MCF 10A (cell line): ENCODE data around the gene C19orf25. TPM values are rescaled to one million over a fixed set of nuclear protein-coding genes. Genes with fewer than 3 reads are reported as not detected.

Experiments used
- BruUV-seq: library from RNA; stranded (reverse); fragments of 400-500 nt; replicated peaks from 2 replicates; lab custom pipeline; 2021; lab: Mats Ljungman, UMichigan
- CTCF ChIA-PET: fragments of 300-600 bp; sonication (Branson Sonifier 250); formaldehyde crosslinking; extraction: SDS; loops from one replicate; lab custom pipeline; 2021; ENCODE audit warnings: antibody characterized with exemption, inconsistent platforms; lab: Yijun Ruan, JAX
- POLR2A ChIA-PET: fragments of 300-600, 350-650 bp; sonication (Branson Sonifier 250); formaldehyde crosslinking; extraction: SDS; loops from one replicate; lab custom pipeline; 2020; ENCODE audit warnings: antibody characterized with exemption, inconsistent platforms; lab: Yijun Ruan, JAX
- DNase-seq: peaks from one replicate; pipeline ENCODE4 v3.0.0-alpha.2; 2018; ENCODE audit not compliant: unreplicated experiment
- H3K27ac Mint-ChIP-seq: one replicate; pipeline ENCODE4 v1.8.0; 2022; ENCODE audit warnings: mild to moderate bottlenecking, low read depth, mixed read lengths; ENCODE audit not compliant: unreplicated experiment
- H3K27me3 Mint-ChIP-seq: one replicate; pipeline ENCODE4 v1.8.0; 2022; ENCODE audit warnings: mixed read lengths; ENCODE audit not compliant: insufficient read depth, unreplicated experiment
- H3K36me3 Mint-ChIP-seq: one replicate; pipeline ENCODE4 v1.8.0; 2022; ENCODE audit warnings: mild to moderate bottlenecking, moderate library complexity, mixed read lengths; ENCODE audit not compliant: insufficient read depth, unreplicated experiment
- H3K4me1 Mint-ChIP-seq: one replicate; pipeline ENCODE4 v1.8.0; 2022; ENCODE audit warnings: mixed read lengths; ENCODE audit not compliant: insufficient read depth, unreplicated experiment
- H3K4me3 Mint-ChIP-seq: one replicate; pipeline ENCODE4 v1.8.0; 2022; ENCODE audit warnings: mild to moderate bottlenecking, moderate library complexity, mixed read lengths; ENCODE audit not compliant: unreplicated experiment
- H3K9me3 Mint-ChIP-seq: one replicate; pipeline ENCODE4 v1.8.0; 2022; ENCODE audit warnings: mixed read lengths; ENCODE audit not compliant: unreplicated experiment
- CTCF ChIP-seq: fragments of 200-600 bp; IDR thresholded peaks from one replicate; pipeline ENCODE4 v1.8.0; 2022; ENCODE audit warnings: antibody characterized with exemption, mild to moderate bottlenecking; ENCODE audit not compliant: unreplicated experiment
- intact Hi-C: fragments of 100-400 bp; cut with micrococcal nuclease; formaldehyde crosslinking; loops from 2 replicates; pipeline ENCODE4 v1.14.1; 2022
- total RNA-seq: library from RNA; stranded (reverse); gene quantifications from 2 replicates; pipeline ENCODE4 v1.2.3, GENCODE V29; 2022

C19orf25 gene
- total RNA-seq, 1 experiment from 2014 or later = 40.5 TPM

DNA sequence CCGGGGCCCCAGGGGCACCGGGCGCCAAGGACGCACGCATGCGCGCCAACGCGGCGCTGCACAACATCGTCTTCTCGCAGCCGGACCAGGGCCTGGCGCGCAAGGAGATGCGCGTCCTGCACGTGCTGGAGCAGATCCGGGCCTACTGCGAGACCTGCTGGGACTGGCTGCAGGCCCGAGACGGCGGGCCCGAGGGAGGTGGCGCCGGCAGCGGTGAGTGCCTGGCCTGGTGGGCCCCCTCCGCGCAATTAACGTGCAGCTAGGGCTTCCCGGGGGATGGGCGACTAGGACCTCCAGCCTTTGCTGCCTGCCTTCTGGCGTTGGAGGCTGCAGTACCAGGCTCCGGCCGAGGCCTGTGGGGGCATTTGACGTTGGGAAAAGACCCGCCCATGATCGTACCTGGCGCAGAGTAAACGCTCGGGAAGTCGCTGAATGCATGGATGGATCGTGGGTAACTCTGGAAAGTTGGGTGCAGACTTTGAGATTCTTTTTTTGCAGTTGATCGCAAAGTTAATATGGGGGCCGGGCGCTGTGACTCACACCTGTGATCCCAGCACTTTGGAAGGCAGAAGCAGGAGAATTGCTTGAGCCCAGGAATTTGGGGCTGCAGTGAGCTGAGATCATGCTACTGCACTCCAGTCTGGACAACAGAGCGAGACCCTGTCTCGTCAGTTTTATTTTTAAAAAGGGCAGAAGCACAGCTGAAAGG is 21.8 kb downstream of the C19orf25 start:
- no peaks in the 10 kb centered on the region for H3K4me1 Mint-ChIP-seq
- DNase-seq = no peak
- no TSS peak for BruUV-seq
- TF ChIP-seq CTCF = no peak
- H3K27me3 Mint-ChIP-seq = no peaks in the 10 kb centered on the region
- no peak overlapping the region for H3K27ac Mint-ChIP-seq
- intact Hi-C loops = no loop called here
- H3K9me3 Mint-ChIP-seq = no peaks in the 10 kb centered on the region
- H3K4me3 Mint-ChIP-seq = no peak overlapping the region
- CTCF ChIA-PET = interaction anchor here (0.5 to 2.2 kb wide), 2 partner anchors 21 kb away, joined by 3 to 8 read pairs; no protein-coding TSS in a partner anchor
- peaks cover 11% of the 10 kb centered on the region for H3K36me3 Mint-ChIP-seq
- POLR2A ChIA-PET = interaction anchor here (0.7 to 1.0 kb wide), 2 partner anchors 8 to 11 kb away, joined by 3 to 4 read pairs; no protein-coding TSS in a partner anchor

GRCh38 chr19:1456121-1456900 is 22.7 kb downstream of the C19orf25 start:
- no peak for TF ChIP-seq CTCF
- Mint-ChIP-seq H3K4me3 (no peak overlapping the region), H3K27ac (no peak overlapping the region), H3K9me3 (no peaks in the 10 kb centered on the region), H3K27me3 (peaks cover 2% of the 10 kb centered on the region), H3K36me3 (peaks cover 11% of the 10 kb centered on the region), H3K4me1 (no peaks in the 10 kb centered on the region)
- no peak for DNase-seq
- ChIA-PET POLR2A (interaction anchor here (0.7 to 1.3 kb wide), 2 partner anchors 16 to 19 kb away, joined by 3 read pairs; no protein-coding TSS in a partner anchor), CTCF (interaction anchor here (0.6 to 1.0 kb wide), 2 partner anchors 17 to 167 kb away, joined by 3 to 4 read pairs; no protein-coding TSS in a partner anchor)
- BruUV-seq = no TSS peak
- intact Hi-C loops = no loop called here

- Mint-ChIP-seq H3K27ac (no peak overlapping the region), H3K27me3 (peaks cover 10% of the 10 kb centered on the region), H3K9me3 (no peaks in the 10 kb centered on the region), H3K36me3 (peaks cover 17% of the 10 kb centered on the region), H3K4me3 (peak overlapping the region; percentile 47), H3K4me1 (no peaks in the 10 kb centered on the region)
- DNase-seq = peak; percentile 94
- ChIA-PET POLR2A (interaction anchor here (0.7 to 1.3 kb wide), 2 partner anchors 17 to 19 kb away, joined by 3 read pairs; no protein-coding TSS in a partner anchor), CTCF (interaction anchor here (0.6 to 1.0 kb wide), 3 partner anchors 16 to 217 kb away, joined by 3 to 4 read pairs (median 3); no protein-coding TSS in a partner anchor)
- intact Hi-C loops = no loop called here
- TF ChIP-seq CTCF = no peak
- BruUV-seq = no TSS peak
Observed at GRCh38 chr19:1455336-1456120, 23.5 kb downstream of the C19orf25 start.
